Measurements from ENCODE around the gene FAHD2A. TPM values are rescaled to one million over a fixed set of nuclear protein-coding genes. Genes with fewer than 3 reads are reported as not detected.
A peak's percentile ranks its signal among the peaks of the same experiment; 100 is the strongest.
"Not testable (repeated sequence)": the region's sequence is repeated elsewhere in the genome, so short reads cannot be mapped to it uniquely, and the experiment has no call there.

FAHD2A gene
- total and polyA plus RNA-seq, 5 donors: 26.1 to 32.7 (median 31.3) TPM

- no peaks in the 10 kb centered on the region for H3K27me3 ChIP-seq (ENCODE audit: control insufficient read depth, insufficient read depth)
- no peak overlapping the region for H3K4me3 ChIP-seq (ENCODE audit: low read length)
- ATAC-seq: no peak
- intact Hi-C loops (cut with DNase I): no loop called here
- peak in 1 of 3 donors; percentile 64 for DNase-seq
- 55% methylated on average over 8 of the region's 8 CpGs for WGBS
- H3K4me1 ChIP-seq (ENCODE audit: control insufficient read depth, insufficient read depth, low read length): no peaks in the 10 kb centered on the region
- no peak overlapping the region for H3K27ac ChIP-seq (ENCODE audit: low read length)
- no peaks in the 10 kb centered on the region for H3K9me3 ChIP-seq (ENCODE audit: control insufficient read depth, low read length)
Observed at GRCh38 chr2:95391641-95392310, 10.7 kb upstream of the FAHD2A start.

DNA sequence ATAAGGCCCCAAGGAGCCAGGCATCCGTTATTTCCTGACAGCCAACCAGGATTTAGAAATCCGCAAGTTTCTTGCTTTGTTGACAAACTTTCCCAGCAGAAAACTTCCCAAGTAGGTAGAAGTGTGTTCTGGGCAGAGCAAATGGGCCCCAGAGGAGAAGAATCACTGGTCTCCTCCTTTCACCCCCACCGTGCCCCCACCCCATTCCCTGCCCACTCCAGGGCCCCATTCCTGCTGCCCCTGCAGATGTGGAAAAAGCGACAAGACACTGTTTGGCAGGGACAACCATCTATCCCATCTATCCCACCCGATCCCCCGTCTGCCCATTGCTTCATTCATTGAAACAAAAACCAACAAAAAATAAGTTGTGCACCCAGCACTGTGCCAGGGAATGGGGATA, 10.2 kb upstream of the FAHD2A start:
- no peak overlapping the region for H3K27ac ChIP-seq (ENCODE audit: low read length)
- no peaks in the 10 kb centered on the region for H3K27me3 ChIP-seq (ENCODE audit: control insufficient read depth, insufficient read depth)
- WGBS: 86% methylated on average over 6 of the region's 6 CpGs
- H3K4me3 ChIP-seq (ENCODE audit: low read length): no peak overlapping the region
- no peaks in the 10 kb centered on the region for H3K4me1 ChIP-seq (ENCODE audit: control insufficient read depth, insufficient read depth, low read length)
- no peak for ATAC-seq
- no peak for DNase-seq
- intact Hi-C loops (cut with DNase I): no loop called here
- H3K9me3 ChIP-seq (ENCODE audit: control insufficient read depth, low read length): no peaks in the 10 kb centered on the region

- no peak for DNase-seq
- H3K9me3 ChIP-seq (ENCODE audit: control insufficient read depth, low read length): no peaks in the 10 kb centered on the region
- no peak overlapping the region for H3K27ac ChIP-seq (ENCODE audit: low read length)
- WGBS: 81% methylated on average over 8 of the region's 8 CpGs
- H3K4me1 ChIP-seq (ENCODE audit: control insufficient read depth, insufficient read depth, low read length): no peaks in the 10 kb centered on the region
- H3K27me3 ChIP-seq (ENCODE audit: control insufficient read depth, insufficient read depth): no peaks in the 10 kb centered on the region
- H3K4me3 ChIP-seq (ENCODE audit: low read length): no peak overlapping the region
- ATAC-seq: no peak
- intact Hi-C loops (cut with DNase I): no loop called here
Observed at GRCh38 chr2:95392730-95393455, 9.6 kb upstream of the FAHD2A start.

- DNase-seq: no peak
Observed at GRCh38 chr2:95393901-95394300, 8.6 kb upstream of the FAHD2A start.

GRCh38 chr2:95399061-95399460, 3.4 kb upstream of the FAHD2A start:
- ATAC-seq: no peak
- no peak overlapping the region for H3K4me3 ChIP-seq (ENCODE audit: low read length)
- no peak overlapping the region for H3K27ac ChIP-seq (ENCODE audit: low read length)
- no peak for DNase-seq
- intact Hi-C loops (cut with DNase I): no loop called here
- peaks cover 5% of the 10 kb centered on the region for H3K4me1 ChIP-seq (ENCODE audit: control insufficient read depth, insufficient read depth, low read length)
- no peaks in the 10 kb centered on the region for H3K9me3 ChIP-seq (ENCODE audit: control insufficient read depth, low read length)
- WGBS: 93% methylated on average over 7 of the region's 7 CpGs
- no peaks in the 10 kb centered on the region for H3K27me3 ChIP-seq (ENCODE audit: control insufficient read depth, insufficient read depth)

More at GRCh38 chr2:95393901-95394300, 8.6 kb upstream of the FAHD2A start:
- 92% methylated on average over 6 of the region's 6 CpGs for WGBS
- intact Hi-C loops (cut with DNase I): no loop called here
- no peak overlapping the region for H3K4me3 ChIP-seq (ENCODE audit: low read length)
- no peak for ATAC-seq
- H3K27me3 ChIP-seq (ENCODE audit: control insufficient read depth, insufficient read depth): no peaks in the 10 kb centered on the region
- H3K27ac ChIP-seq (ENCODE audit: low read length): no peak overlapping the region
- H3K4me1 ChIP-seq (ENCODE audit: control insufficient read depth, insufficient read depth, low read length): no peaks in the 10 kb centered on the region
- H3K9me3 ChIP-seq (ENCODE audit: control insufficient read depth, low read length): no peaks in the 10 kb centered on the region

GRCh38 chr2:95401480-95401879, 1.0 kb upstream of the FAHD2A start:
- intact Hi-C loops (cut with DNase I): no loop called here
- H3K27ac ChIP-seq (ENCODE audit: low read length): no peak overlapping the region
- 71% methylated on average over 9 of the region's 9 CpGs for WGBS

GRCh38 chr2:95402004-95402369, 521 bp upstream of the FAHD2A start:
- H3K27me3 ChIP-seq (ENCODE audit: control insufficient read depth, insufficient read depth); H3K9me3 ChIP-seq (ENCODE audit: control insufficient read depth, low read length); H3K4me1 ChIP-seq (ENCODE audit: control insufficient read depth, insufficient read depth, low read length); intact Hi-C loops (cut with DNase I); DNase-seq: not testable (repeated sequence)
- H3K27ac ChIP-seq (ENCODE audit: low read length): peak overlapping the region; percentile 43
- H3K4me3 ChIP-seq (ENCODE audit: low read length): peak overlapping the region; percentile 66
- peak; percentile 14 to 37 for ATAC-seq
- under 1% methylated on average over 10 of the region's 10 CpGs for WGBS

More at GRCh38 chr2:95401480-95401879, 1.0 kb upstream of the FAHD2A start:
- Histone ChIP-seq H3K9me3 (ENCODE audit: control insufficient read depth, low read length) (no peaks in the 10 kb centered on the region), H3K27me3 (ENCODE audit: control insufficient read depth, insufficient read depth) (no peaks in the 10 kb centered on the region), H3K4me3 (ENCODE audit: low read length) (peak overlapping the region; percentile 66), H3K4me1 (ENCODE audit: control insufficient read depth, insufficient read depth, low read length) (peaks cover 5% of the 10 kb centered on the region)
- no peak for DNase-seq
- ATAC-seq: no peak

DNA sequence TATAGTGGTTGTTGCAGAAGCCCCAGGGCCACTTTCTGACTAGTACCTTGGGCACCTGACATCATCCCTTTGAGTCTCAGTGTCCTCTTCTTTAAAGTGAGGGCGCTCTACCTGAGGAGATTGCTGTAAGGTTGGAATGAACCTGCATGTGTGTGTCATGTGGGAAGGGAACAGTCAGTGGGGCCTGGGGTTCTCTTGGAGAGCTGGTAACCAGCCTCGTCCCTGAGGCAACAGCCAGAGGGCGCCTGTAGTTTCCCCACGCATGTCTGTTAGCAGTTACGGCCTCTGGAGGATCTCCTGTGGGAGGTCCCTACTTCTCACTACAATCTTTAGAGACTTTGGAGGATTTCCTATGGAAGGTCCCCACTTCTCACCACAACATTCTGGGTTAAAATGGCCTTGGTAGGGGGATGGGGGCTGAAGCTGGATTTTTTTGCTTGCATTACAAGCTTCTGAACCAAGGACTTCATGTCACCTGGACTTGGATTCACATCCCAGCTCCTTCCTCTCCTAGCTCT, 755 bp downstream of the FAHD2A start:
- H3K9me3 ChIP-seq (ENCODE audit: control insufficient read depth, low read length); H3K27me3 ChIP-seq (ENCODE audit: control insufficient read depth, insufficient read depth); intact Hi-C loops (cut with DNase I); H3K4me1 ChIP-seq (ENCODE audit: control insufficient read depth, insufficient read depth, low read length): not testable (repeated sequence)
- ATAC-seq: peak; percentile 59 to 68
- Histone ChIP-seq H3K4me3 (ENCODE audit: low read length) (peak overlapping the region; percentile 66), H3K27ac (ENCODE audit: low read length) (peak overlapping the region; percentile 90)
- WGBS: 1% methylated on average over 5 of the region's 5 CpGs
- DNase-seq: peak in 1 of 3 donors; percentile 69

DNA sequence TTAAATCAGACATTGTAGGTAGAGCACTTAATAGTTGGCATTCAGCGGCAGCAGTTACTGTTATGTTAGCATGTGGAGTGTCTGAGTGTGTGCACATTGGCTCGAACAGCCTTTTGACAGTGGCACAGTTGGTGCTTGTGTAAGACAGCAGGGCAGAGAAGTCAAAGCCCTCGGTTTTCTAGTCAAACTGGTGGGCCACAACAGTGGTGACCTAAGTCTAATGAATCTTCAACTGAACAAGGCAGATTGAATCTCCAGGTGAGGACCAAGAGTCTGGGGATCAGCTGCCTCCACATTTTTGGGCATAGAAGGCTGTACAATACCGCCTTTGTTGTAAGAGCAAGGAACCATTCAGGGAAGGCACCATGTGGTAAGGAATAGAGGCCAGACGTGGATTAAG, 1.3 kb downstream of the FAHD2A start:
- H3K4me3 ChIP-seq (ENCODE audit: low read length); H3K27ac ChIP-seq (ENCODE audit: low read length); intact Hi-C loops (cut with DNase I); DNase-seq; H3K9me3 ChIP-seq (ENCODE audit: control insufficient read depth, low read length); H3K27me3 ChIP-seq (ENCODE audit: control insufficient read depth, insufficient read depth); ATAC-seq; H3K4me1 ChIP-seq (ENCODE audit: control insufficient read depth, insufficient read depth, low read length): not testable (repeated sequence)
- 93% methylated on average over 5 of the region's 5 CpGs for WGBS

GRCh38 chr2:95404676-95405075, 2.2 kb downstream of the FAHD2A start:
- 77% methylated on average over 3 of the region's 3 CpGs for WGBS
- H3K4me3 ChIP-seq (ENCODE audit: low read length); ATAC-seq; H3K4me1 ChIP-seq (ENCODE audit: control insufficient read depth, insufficient read depth, low read length); intact Hi-C loops (cut with DNase I); H3K27me3 ChIP-seq (ENCODE audit: control insufficient read depth, insufficient read depth); H3K27ac ChIP-seq (ENCODE audit: low read length); H3K9me3 ChIP-seq (ENCODE audit: control insufficient read depth, low read length); DNase-seq: not testable (repeated sequence)

DNA sequence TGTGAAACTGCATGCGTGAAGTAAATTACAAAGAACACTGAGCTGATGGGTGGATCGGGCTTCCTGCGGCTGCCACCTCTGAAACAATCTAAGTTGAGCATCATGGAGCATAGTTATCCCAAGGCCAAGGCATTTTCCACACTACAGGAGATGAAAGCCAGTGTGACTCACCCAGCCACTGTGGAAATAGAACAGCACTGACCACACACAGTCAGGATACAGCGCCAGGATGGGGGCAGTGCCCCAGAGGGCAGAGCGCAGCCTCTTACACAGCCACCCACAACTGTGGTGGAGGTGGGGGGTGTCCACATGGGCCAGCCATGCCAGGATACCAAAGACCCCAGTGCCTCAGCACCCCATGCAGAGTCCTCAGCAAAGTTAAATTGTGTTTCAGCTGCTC, 8.7 kb downstream of the FAHD2A start:
- H3K27me3 ChIP-seq (ENCODE audit: control insufficient read depth, insufficient read depth); ATAC-seq; H3K4me1 ChIP-seq (ENCODE audit: control insufficient read depth, insufficient read depth, low read length); H3K9me3 ChIP-seq (ENCODE audit: control insufficient read depth, low read length); H3K4me3 ChIP-seq (ENCODE audit: low read length); H3K27ac ChIP-seq (ENCODE audit: low read length); DNase-seq: not testable (repeated sequence)
- WGBS: 95% methylated on average over 5 of the region's 5 CpGs
- intact Hi-C loops (cut with DNase I): loop anchor here in 1 of 4 donors (5.0 kb wide), 1 partner anchor 316 kb away; no protein-coding TSS in a partner anchor
